K562 (cell line): ENCODE results near the gene SYNGR3. TPM values are rescaled to one million over a fixed set of nuclear protein-coding genes. Genes with fewer than 3 reads are reported as not detected.

ENCODE experiments used
- EHMT2 ChIP-seq: fragments of 450-650 bp; IDR thresholded peaks from 2 replicates; pipeline ENCODE4 v1.6.1; 2018; ENCODE audit warnings: antibody characterized with exemption
- ETV1 ChIP-seq: fragments of 450-650 bp; conservative IDR thresholded peaks from 2 replicates; pipeline ENCODE4 v1.6.1; 2016; ENCODE audit warnings: missing genetic modification characterization, control low read depth, low read depth, missing compliant biosample characterization
- ETV6 ChIP-seq, 3 experiments: fragments of 150-350 bp in 1 of 3; sonication (generic) in 1 of 3; formaldehyde crosslinking in 1 of 3; IDR thresholded peaks; 2 replicates each; pipeline versions ENCODE4 v1.6.1 to v1.8.0; 2014 to 2022; ENCODE audit warnings: borderline replicate concordance in 2 of 3, low read depth in 2 of 3, antibody characterized with exemption in 1 of 3, low read length in 1 of 3, mild to moderate bottlenecking in 1 of 3, missing genetic modification reagents in 1 of 3
- MECOM ChIP-seq: fragments of 250-450 bp; sonication (Bioruptor Pico); IDR thresholded peaks from 2 replicates; pipeline ENCODE4 v1.8.0; 2022; ENCODE audit warnings: inconsistent platforms
- MTA3 ChIP-seq: fragments of 450-650 bp; formaldehyde crosslinking; IDR thresholded peaks from 2 replicates; pipeline ENCODE4 v1.6.1; 2017; ENCODE audit warnings: mild to moderate bottlenecking, borderline replicate concordance
- PHB ChIP-seq: fragments of 250-450 bp; sonication (Bioruptor Pico); IDR thresholded peaks from 2 replicates; pipeline ENCODE4 v1.5.0; 2021
- RCOR1 ChIP-seq, 2 experiments: IDR thresholded peaks; 2 replicates each; pipeline ENCODE4 v1.6.1; 2012; ENCODE audit warnings: low read depth in 2 of 2, low read length in 2 of 2, borderline replicate concordance in 1 of 2, improper control_type of control experiment in 1 of 2
- SP1 ChIP-seq: sonication (generic); formaldehyde crosslinking; IDR thresholded peaks from 2 replicates; pipeline ENCODE4 v1.8.1; 2022; ENCODE audit warnings: mild to moderate bottlenecking, missing genetic modification reagents
- TARDBP ChIP-seq: fragments of 450-650 bp; IDR thresholded peaks from 2 replicates; pipeline ENCODE4 v1.6.1; 2016
- ZKSCAN1 ChIP-seq: fragments of 150-350 bp; IDR thresholded peaks from 2 replicates; pipeline ENCODE4 v1.6.1; 2016; ENCODE audit warnings: low read depth, low read length
- polyA plus RNA-seq, 8 experiments: library from polyadenylated mRNA; depleted of rRNA in 4 of 8; stranded (reverse) in 5 of 8; unstranded in 3 of 8; fragments of >200 nt; fragmentation: Nextera tagmentation in 2 of 8; fragmentation: Illumina TruSeq in 1 of 8; extraction: Ambion mirVana in 2 of 8; extraction: Trizol in 1 of 8; gene quantifications; 2 replicates each; pipeline versions ENCODE4 v1.2.1 to v1.2.3, GENCODE V29; 2011 to 2014; ENCODE audit warnings: inconsistent platforms in 1 of 8, missing spikeins in 1 of 8
- total RNA-seq, 7 experiments: library from RNA; depleted of rRNA in 6 of 7; stranded (reverse); fragments of >200 nt in 6 of 7; fragmentation: Illumina TruSeq in 2 of 7; extraction: Trizol in 2 of 7; gene quantifications; 2 replicates each; pipeline versions ENCODE4 v1.2.1 to v1.2.3, GENCODE V29; 2011 to 2021; ENCODE audit warnings: low replicate concordance in 1 of 7
- TF ChIP-seq, protein P1 (sequence below): fragments of 450-650 bp; IDR thresholded peaks from 2 replicates; pipeline ENCODE4 v1.6.1; 2017; ENCODE audit warnings: antibody characterized with exemption
- TF ChIP-seq, protein P2 (sequence below), 2 experiments: fragments of 250-450 bp in 1 of 2; fragments of 450-650 bp in 1 of 2; sonication (Bioruptor Pico) in 1 of 2; IDR thresholded peaks; 2 replicates each; pipeline versions ENCODE4 v1.6.1 to v1.8.0; 2016 to 2021; ENCODE audit warnings: mild to moderate bottlenecking in 2 of 2, moderate library complexity in 2 of 2, missing compliant biosample characterization in 1 of 2, missing genetic modification characterization in 1 of 2
- TF ChIP-seq, protein P3 (sequence below): sonication (generic); formaldehyde crosslinking; IDR thresholded peaks from 2 replicates; pipeline ENCODE4 v1.8.0; 2023; ENCODE audit warnings: missing genetic modification reagents, mild to moderate bottlenecking, borderline replicate concordance
- TF ChIP-seq, protein P4 (sequence below): IDR thresholded peaks from 3 replicates; pipeline ENCODE4 v1.6.1; 2011; ENCODE audit warnings: borderline replicate concordance, mild to moderate bottlenecking, moderate library complexity; ENCODE audit not compliant: insufficient read length; ENCODE audit errors: extremely low read depth

The SYNGR3 gene
- total and polyA plus RNA-seq, 9 of the 15 experiments (the other 6 are each of a cell fraction or from before 2014, with no cell fraction given), result 3.7 to 69.2 (median 36.3) TPM

DNA sequence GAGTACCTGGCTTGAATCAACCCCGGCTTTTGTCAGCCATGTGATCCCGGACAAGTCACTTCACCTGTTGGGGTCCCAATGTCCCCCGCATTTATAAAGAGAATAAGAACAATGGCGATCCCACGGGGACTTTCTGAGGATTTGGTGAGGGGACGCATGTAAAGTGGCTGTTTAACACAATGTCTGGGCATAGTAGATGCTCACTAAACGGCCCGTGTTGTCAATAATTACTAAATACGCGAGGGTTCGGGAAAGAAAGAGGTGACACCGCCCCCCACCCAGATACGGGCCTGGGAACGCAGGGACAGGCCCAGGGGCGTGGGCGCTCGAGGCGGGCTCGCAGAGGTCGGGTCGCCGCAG lies 1.8 kb downstream of the SYNGR3 start (continued):
- TF ChIP-seq, protein P1, sequence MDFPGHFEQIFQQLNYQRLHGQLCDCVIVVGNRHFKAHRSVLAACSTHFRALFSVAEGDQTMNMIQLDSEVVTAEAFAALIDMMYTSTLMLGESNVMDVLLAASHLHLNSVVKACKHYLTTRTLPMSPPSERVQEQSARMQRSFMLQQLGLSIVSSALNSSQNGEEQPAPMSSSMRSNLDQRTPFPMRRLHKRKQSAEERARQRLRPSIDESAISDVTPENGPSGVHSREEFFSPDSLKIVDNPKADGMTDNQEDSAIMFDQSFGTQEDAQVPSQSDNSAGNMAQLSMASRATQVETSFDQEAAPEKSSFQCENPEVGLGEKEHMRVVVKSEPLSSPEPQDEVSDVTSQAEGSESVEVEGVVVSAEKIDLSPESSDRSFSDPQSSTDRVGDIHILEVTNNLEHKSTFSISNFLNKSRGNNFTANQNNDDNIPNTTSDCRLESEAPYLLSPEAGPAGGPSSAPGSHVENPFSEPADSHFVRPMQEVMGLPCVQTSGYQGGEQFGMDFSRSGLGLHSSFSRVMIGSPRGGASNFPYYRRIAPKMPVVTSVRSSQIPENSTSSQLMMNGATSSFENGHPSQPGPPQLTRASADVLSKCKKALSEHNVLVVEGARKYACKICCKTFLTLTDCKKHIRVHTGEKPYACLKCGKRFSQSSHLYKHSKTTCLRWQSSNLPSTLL, result no peak
- TF ChIP-seq ETV1 (tag) (0 out of 2 replicates have a peak, but pooled peaks have one; percentile 4), ZKSCAN1 (no peak), TARDBP (no peak), RCOR1 (IDR thresholded peaks at IDR 0.05; ENCODE audit: borderline replicate concordance in 1 of 2, low read depth in 2 of 2, low read length in 2 of 2) (0 out of 4 replicates have a peak, but pooled peaks of 1 of the 2 experiments have one; percentile 3), MTA3 (peak; percentile 72; the same call in 1 of the 2 replicates), ETV6 (IDR thresholded peaks at IDR 0.05; ENCODE audit: borderline replicate concordance in 1 of 2, low read depth in 2 of 2, low read length in 1 of 2) (no peak), ETV6 (CRISPR knock-in tag; IDR thresholded peaks at IDR 0.05; ENCODE audit: borderline replicate concordance) (no peak), PHB (no peak), EHMT2 (no peak), SP1 (peak; percentile 3; the same call in 1 of the 2 replicates), MECOM (CRISPR knock-in tag) (no peak)
- TF ChIP-seq, protein P2, sequence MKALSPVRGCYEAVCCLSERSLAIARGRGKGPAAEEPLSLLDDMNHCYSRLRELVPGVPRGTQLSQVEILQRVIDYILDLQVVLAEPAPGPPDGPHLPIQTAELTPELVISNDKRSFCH (CRISPR knock-in tag; IDR thresholded peaks at IDR 0.05), result no peak
- TF ChIP-seq, protein P2 (tag; IDR thresholded peaks at IDR 0.05), result peak; percentile 86
- TF ChIP-seq, protein P3, sequence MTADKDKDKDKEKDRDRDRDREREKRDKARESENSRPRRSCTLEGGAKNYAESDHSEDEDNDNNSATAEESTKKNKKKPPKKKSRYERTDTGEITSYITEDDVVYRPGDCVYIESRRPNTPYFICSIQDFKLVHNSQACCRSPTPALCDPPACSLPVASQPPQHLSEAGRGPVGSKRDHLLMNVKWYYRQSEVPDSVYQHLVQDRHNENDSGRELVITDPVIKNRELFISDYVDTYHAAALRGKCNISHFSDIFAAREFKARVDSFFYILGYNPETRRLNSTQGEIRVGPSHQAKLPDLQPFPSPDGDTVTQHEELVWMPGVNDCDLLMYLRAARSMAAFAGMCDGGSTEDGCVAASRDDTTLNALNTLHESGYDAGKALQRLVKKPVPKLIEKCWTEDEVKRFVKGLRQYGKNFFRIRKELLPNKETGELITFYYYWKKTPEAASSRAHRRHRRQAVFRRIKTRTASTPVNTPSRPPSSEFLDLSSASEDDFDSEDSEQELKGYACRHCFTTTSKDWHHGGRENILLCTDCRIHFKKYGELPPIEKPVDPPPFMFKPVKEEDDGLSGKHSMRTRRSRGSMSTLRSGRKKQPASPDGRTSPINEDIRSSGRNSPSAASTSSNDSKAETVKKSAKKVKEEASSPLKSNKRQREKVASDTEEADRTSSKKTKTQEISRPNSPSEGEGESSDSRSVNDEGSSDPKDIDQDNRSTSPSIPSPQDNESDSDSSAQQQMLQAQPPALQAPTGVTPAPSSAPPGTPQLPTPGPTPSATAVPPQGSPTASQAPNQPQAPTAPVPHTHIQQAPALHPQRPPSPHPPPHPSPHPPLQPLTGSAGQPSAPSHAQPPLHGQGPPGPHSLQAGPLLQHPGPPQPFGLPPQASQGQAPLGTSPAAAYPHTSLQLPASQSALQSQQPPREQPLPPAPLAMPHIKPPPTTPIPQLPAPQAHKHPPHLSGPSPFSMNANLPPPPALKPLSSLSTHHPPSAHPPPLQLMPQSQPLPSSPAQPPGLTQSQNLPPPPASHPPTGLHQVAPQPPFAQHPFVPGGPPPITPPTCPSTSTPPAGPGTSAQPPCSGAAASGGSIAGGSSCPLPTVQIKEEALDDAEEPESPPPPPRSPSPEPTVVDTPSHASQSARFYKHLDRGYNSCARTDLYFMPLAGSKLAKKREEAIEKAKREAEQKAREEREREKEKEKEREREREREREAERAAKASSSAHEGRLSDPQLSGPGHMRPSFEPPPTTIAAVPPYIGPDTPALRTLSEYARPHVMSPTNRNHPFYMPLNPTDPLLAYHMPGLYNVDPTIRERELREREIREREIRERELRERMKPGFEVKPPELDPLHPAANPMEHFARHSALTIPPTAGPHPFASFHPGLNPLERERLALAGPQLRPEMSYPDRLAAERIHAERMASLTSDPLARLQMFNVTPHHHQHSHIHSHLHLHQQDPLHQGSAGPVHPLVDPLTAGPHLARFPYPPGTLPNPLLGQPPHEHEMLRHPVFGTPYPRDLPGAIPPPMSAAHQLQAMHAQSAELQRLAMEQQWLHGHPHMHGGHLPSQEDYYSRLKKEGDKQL (CRISPR knock-in tag), result no peak
- TF ChIP-seq, protein P4, sequence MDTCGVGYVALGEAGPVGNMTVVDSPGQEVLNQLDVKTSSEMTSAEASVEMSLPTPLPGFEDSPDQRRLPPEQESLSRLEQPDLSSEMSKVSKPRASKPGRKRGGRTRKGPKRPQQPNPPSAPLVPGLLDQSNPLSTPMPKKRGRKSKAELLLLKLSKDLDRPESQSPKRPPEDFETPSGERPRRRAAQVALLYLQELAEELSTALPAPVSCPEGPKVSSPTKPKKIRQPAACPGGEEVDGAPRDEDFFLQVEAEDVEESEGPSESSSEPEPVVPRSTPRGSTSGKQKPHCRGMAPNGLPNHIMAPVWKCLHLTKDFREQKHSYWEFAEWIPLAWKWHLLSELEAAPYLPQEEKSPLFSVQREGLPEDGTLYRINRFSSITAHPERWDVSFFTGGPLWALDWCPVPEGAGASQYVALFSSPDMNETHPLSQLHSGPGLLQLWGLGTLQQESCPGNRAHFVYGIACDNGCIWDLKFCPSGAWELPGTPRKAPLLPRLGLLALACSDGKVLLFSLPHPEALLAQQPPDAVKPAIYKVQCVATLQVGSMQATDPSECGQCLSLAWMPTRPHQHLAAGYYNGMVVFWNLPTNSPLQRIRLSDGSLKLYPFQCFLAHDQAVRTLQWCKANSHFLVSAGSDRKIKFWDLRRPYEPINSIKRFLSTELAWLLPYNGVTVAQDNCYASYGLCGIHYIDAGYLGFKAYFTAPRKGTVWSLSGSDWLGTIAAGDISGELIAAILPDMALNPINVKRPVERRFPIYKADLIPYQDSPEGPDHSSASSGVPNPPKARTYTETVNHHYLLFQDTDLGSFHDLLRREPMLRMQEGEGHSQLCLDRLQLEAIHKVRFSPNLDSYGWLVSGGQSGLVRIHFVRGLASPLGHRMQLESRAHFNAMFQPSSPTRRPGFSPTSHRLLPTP, result no peak
